Measurements from ENCODE around the gene HNRNPF. TPM values are rescaled to one million over a fixed set of nuclear protein-coding genes. Genes with fewer than 3 reads are reported as not detected.

HNRNPF gene
- total and polyA plus RNA-seq, 2 donors (not counting 3 experiments of a cell fraction or from before 2014, with no cell fraction given), result 144 to 230 TPM

DNA sequence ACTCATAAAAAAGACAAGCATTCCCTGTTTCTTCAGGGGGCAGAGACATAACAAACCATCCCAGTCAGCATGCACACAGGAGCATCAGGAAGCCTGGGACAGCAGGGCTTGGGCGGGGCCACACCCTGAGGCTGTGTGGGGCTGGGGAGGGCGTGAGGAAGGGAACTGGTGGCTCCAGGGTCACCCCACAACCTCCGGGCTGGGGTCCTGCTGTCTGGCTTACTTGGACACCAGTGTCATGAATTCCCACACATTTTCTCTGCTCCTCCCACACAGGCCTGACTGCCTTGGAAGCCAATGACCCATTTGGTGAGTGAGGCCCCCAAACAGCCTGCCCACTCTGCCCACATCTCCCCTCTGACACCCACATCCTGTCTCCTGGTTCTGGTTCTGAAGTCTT lies 34.8 kb downstream of the HNRNPF start:
- H3K9me1 ChIP-seq (replicated peaks; ENCODE audit: control insufficient read depth, extremely low read depth, insufficient read depth, low read length), result no peaks in the 10 kb centered on the region
- CTCF ChIA-PET, result no interaction called here
- H3K36me3 ChIP-seq (ENCODE audit: control insufficient read depth in 2 of 2, extremely low read depth in 1 of 2, insufficient read depth in 2 of 2, low read length in 2 of 2), result no peaks in the 10 kb centered on the region
- POLR2A ChIA-PET, result no interaction called here
- DNase-seq (ENCODE audit: low read depth, low spot score) (no peak), FAIRE-seq (no peak)
- no peaks in the 10 kb centered on the region for H4K20me1 ChIP-seq (replicated peaks; ENCODE audit: control insufficient read depth, extremely low read depth, insufficient read depth, low read length)
- no peaks in the 10 kb centered on the region for H3K27me3 ChIP-seq (ENCODE audit: control insufficient read depth in 2 of 2, insufficient read depth in 2 of 2, low read length in 2 of 2)
- H3K9ac ChIP-seq (replicated peaks; ENCODE audit: extremely low read depth, insufficient read depth, low read length), result no peak overlapping the region
- no peaks in the 10 kb centered on the region for H3K4me1 ChIP-seq (ENCODE audit: control insufficient read depth, extremely low read depth, insufficient read depth, low read length)
- no peak overlapping the region for H3K27ac ChIP-seq (ENCODE audit: insufficient read depth, low read depth, low read length)
- no peaks in the 10 kb centered on the region for H3K79me2 ChIP-seq (ENCODE audit: control insufficient read depth, insufficient read depth, low read length)
- no peak overlapping the region for H3K4me3 ChIP-seq (replicated peaks in 1 of 3; ENCODE audit: insufficient read depth in 1 of 3, low read depth in 1 of 3, low read length in 3 of 3)
- dilution Hi-C loops (cut with MboI; ENCODE audit: extremely low pct_ligation_motif_present, low sequenced_read_pairs), result no loop called here
- no peak for TF ChIP-seq GATA2 (IDR thresholded peaks at IDR 0.05; ENCODE audit: insufficient read depth, insufficient read length, low read depth, low read length)
- TF ChIP-seq POLR2AphosphoS5 (IDR thresholded peaks at IDR 0.05; ENCODE audit: insufficient read depth, low read depth, low read length), result no peak
- TF ChIP-seq, protein P1, sequence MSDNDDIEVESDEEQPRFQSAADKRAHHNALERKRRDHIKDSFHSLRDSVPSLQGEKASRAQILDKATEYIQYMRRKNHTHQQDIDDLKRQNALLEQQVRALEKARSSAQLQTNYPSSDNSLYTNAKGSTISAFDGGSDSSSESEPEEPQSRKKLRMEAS (IDR thresholded peaks at IDR 0.05; ENCODE audit: insufficient read depth, insufficient read length), result no peak
- no peak for TF ChIP-seq FOS (IDR thresholded peaks at IDR 0.05; ENCODE audit: borderline replicate concordance, insufficient read depth, low read length)
- no peak for TF ChIP-seq MYC (IDR thresholded peaks at IDR 0.05; ENCODE audit: low read depth, low read length)
- TF ChIP-seq, protein P2, sequence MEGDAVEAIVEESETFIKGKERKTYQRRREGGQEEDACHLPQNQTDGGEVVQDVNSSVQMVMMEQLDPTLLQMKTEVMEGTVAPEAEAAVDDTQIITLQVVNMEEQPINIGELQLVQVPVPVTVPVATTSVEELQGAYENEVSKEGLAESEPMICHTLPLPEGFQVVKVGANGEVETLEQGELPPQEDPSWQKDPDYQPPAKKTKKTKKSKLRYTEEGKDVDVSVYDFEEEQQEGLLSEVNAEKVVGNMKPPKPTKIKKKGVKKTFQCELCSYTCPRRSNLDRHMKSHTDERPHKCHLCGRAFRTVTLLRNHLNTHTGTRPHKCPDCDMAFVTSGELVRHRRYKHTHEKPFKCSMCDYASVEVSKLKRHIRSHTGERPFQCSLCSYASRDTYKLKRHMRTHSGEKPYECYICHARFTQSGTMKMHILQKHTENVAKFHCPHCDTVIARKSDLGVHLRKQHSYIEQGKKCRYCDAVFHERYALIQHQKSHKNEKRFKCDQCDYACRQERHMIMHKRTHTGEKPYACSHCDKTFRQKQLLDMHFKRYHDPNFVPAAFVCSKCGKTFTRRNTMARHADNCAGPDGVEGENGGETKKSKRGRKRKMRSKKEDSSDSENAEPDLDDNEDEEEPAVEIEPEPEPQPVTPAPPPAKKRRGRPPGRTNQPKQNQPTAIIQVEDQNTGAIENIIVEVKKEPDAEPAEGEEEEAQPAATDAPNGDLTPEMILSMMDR (IDR thresholded peaks at IDR 0.05; ENCODE audit: extremely low read depth in 1 of 2, insufficient read depth in 1 of 2, low read depth in 1 of 2, low read length in 2 of 2), result no peak
- no peak for TF ChIP-seq JUN (IDR thresholded peaks at IDR 0.05; ENCODE audit: borderline replicate concordance, insufficient read depth, insufficient read length, low read depth)
- TF ChIP-seq EZH2 (IDR thresholded peaks at IDR 0.05; ENCODE audit: borderline replicate concordance, low read depth, low read length, severe bottlenecking), result no peak
- no peak for TF ChIP-seq POLR2A (IDR thresholded peaks at IDR 0.05; ENCODE audit: low read depth, low read length)
- H3K9me3 ChIP-seq (replicated peaks; ENCODE audit: control insufficient read depth, insufficient read depth, low read length), result no peaks in the 10 kb centered on the region
- no peak overlapping the region for H2AFZ ChIP-seq (ENCODE audit: low read depth, low read length)
- no peak overlapping the region for H3K4me2 ChIP-seq (ENCODE audit: insufficient read depth, low read length)
- intact Hi-C loops (cut with micrococcal nuclease), result no loop called here
- no TSS peak for BruUV-seq (replicated peaks)
